ENCODE data around the gene POLR2I.

Gene POLR2I

GRCh38 chr19:36120092-36120983 lies 5.7 kb upstream of the POLR2I start:
- in situ Hi-C loops (cut with HindIII; ENCODE audit: low sequenced_read_pairs), result no loop called here
- no peak overlapping the region for H3K4me3 ChIP-seq (ENCODE audit: low read depth, low read length)
- TF ChIP-seq CTCF (IDR thresholded peaks at IDR 0.05; ENCODE audit: low read depth, low read length), result no peak
- no peak for DNase-seq (ENCODE audit: low read depth, low spot score)

GRCh38 chr19:36116344-36116637 lies 1.6 kb upstream of the POLR2I start:
- in situ Hi-C loops (cut with HindIII; ENCODE audit: low sequenced_read_pairs), result no loop called here
- no peak for DNase-seq (ENCODE audit: low read depth, low spot score)
- no peak for TF ChIP-seq CTCF (IDR thresholded peaks at IDR 0.05; ENCODE audit: low read depth, low read length)
- peak overlapping the region; percentile 76 for H3K4me3 ChIP-seq (ENCODE audit: low read depth, low read length)

GRCh38 chr19:36115453-36116343 lies 1.0 kb upstream of the POLR2I start, which contains the start of gene TBCB:
Gene TBCB, plus strand, starts transcription at chr19:36115468. Its CDS starts 93 bp downstream, at chr19:36115561.
- peak; percentile 42 for DNase-seq (ENCODE audit: low read depth, low spot score)
- TF ChIP-seq CTCF (IDR thresholded peaks at IDR 0.05; ENCODE audit: low read depth, low read length), result no peak
- in situ Hi-C loops (cut with HindIII; ENCODE audit: low sequenced_read_pairs), result no loop called here
- peak within 1 kb of the TSS; percentile 95 for H3K4me3 ChIP-seq (ENCODE audit: low read depth, low read length)

- peak; percentile 26 for TF ChIP-seq CTCF (IDR thresholded peaks at IDR 0.05; ENCODE audit: low read depth, low read length)
- in situ Hi-C loops (cut with HindIII; ENCODE audit: low sequenced_read_pairs), result no loop called here
- no peak for DNase-seq (ENCODE audit: low read depth, low spot score)
- H3K4me3 ChIP-seq (ENCODE audit: low read depth, low read length), result peak overlapping the region; percentile 95
Observed at GRCh38 chr19:36113894-36114720, 568 bp downstream of the POLR2I start.

- TF ChIP-seq CTCF (IDR thresholded peaks at IDR 0.05; ENCODE audit: low read depth, low read length), result no peak
- H3K4me3 ChIP-seq (ENCODE audit: low read depth, low read length), result peak overlapping the region; percentile 95
- DNase-seq (ENCODE audit: low read depth, low spot score), result no peak
- in situ Hi-C loops (cut with HindIII; ENCODE audit: low sequenced_read_pairs), result no loop called here
Observed at GRCh38 chr19:36113425-36113824, 1.2 kb downstream of the POLR2I start.

GRCh38 chr19:36112678-36113077 lies 2.0 kb downstream of the POLR2I start:
- in situ Hi-C loops (cut with HindIII; ENCODE audit: low sequenced_read_pairs), result no loop called here
- no peak for TF ChIP-seq CTCF (IDR thresholded peaks at IDR 0.05; ENCODE audit: low read depth, low read length)
- DNase-seq (ENCODE audit: low read depth, low spot score), result no peak
- H3K4me3 ChIP-seq (ENCODE audit: low read depth, low read length), result no peak overlapping the region
